Lower leg skin (tissue), 4 donors: Measurements from ENCODE around the gene BIN1. TPM values are rescaled to one million over a fixed set of nuclear protein-coding genes. Genes with fewer than 3 reads are reported as not detected.
A peak's percentile ranks its signal among the peaks of the same experiment; 100 is the strongest.

Experiments
- DNase-seq, 2 donors: peaks; one replicate each; pipeline ENCODE4 v3.0.0-alpha.2; 2019; ENCODE audit warnings: low spot score in 2 of 2
- H3K4me3 ChIP-seq: fragments of 200-600 bp; sonication (generic); 2 replicates; pipeline ENCODE4 v1.5.1; 2017; ENCODE audit warnings: mild to moderate bottlenecking, low read depth; ENCODE audit not compliant: poor library complexity, severe bottlenecking
- CTCF ChIP-seq, 3 donors: fragments of 450-650 bp; IDR thresholded peaks; one replicate each; pipeline ENCODE4 v1.5.1; 2016; ENCODE audit warnings: antibody characterized with exemption in 3 of 3, mild to moderate bottlenecking in 3 of 3, moderate library complexity in 2 of 3
- POLR2A ChIP-seq, 2 donors: fragments of 450-650 bp; IDR thresholded peaks; one replicate each; pipeline ENCODE4 v1.6.1; 2016 to 2017; ENCODE audit warnings: antibody characterized with exemption in 2 of 2, mild to moderate bottlenecking in 1 of 2, moderate library complexity in 1 of 2
- WGBS, 2 donors: methylation state at CpG; one replicate each; pipeline ENCODE4 v1.1.5; 2018; 5-methylcytosine and 5-hydroxymethylcytosine counted together
- intact Hi-C: fragments of 100-400 bp; cut with DNase I; formaldehyde crosslinking; loops from one replicate; pipeline ENCODE4 v1.15.0; 2023; ENCODE audit warnings: low total_unique reads
- total RNA-seq, 4 donors: library from RNA; depleted of rRNA; stranded (reverse); fragments of >200 nt; gene quantifications; one replicate each; pipeline ENCODE4 v1.1.0, GENCODE V29; 2016

Gene BIN1
- total RNA-seq, 4 donors from 2014 or later: 8.4 to 18.2 (median 9.8) TPM

- intact Hi-C loops: no loop called here
- H3K4me3 ChIP-seq: no peak overlapping the region
- DNase-seq: peak in 1 of 2 donors; percentile 84
- WGBS, 2 donors: 81 to 85% methylated on average over 24 to 29 of the region's 29 CpGs
- TF ChIP-seq CTCF (IDR thresholded peaks at IDR 0.05): no peak
- TF ChIP-seq POLR2A (IDR thresholded peaks at IDR 0.05): no peak
These were observed 55.6 kb downstream of the BIN1 start for GRCh38 chr2:127051116-127052056.

- DNase-seq: peak in 1 of 2 donors; percentile 81
- no peak overlapping the region for H3K4me3 ChIP-seq
- intact Hi-C loops: no loop called here
- 79 to 91% methylated on average over 14 of the region's 14 CpGs for WGBS, 2 donors
- TF ChIP-seq POLR2A (IDR thresholded peaks at IDR 0.05): no peak
- TF ChIP-seq CTCF (IDR thresholded peaks at IDR 0.05): no peak
These were observed 56.2 kb downstream of the BIN1 start for GRCh38 chr2:127050803-127051115.

GRCh38 chr2:127049927-127050802 is 56.8 kb downstream of the BIN1 start:
- intact Hi-C loops: no loop called here
- peak in 1 of 2 donors; percentile 90 for DNase-seq
- no peak for TF ChIP-seq POLR2A (IDR thresholded peaks at IDR 0.05)
- TF ChIP-seq CTCF (IDR thresholded peaks at IDR 0.05): peak in 1 of 3 donors; percentile 69
- WGBS, 2 donors: 31 to 39% methylated on average over 26 to 33 of the region's 33 CpGs
- no peak overlapping the region for H3K4me3 ChIP-seq

- H3K4me3 ChIP-seq: no peak overlapping the region
- DNase-seq: peak in 1 of 2 donors; percentile 73
- WGBS, 2 donors: 92 to 96% methylated on average over 12 to 13 of the region's 15 CpGs
- TF ChIP-seq POLR2A (IDR thresholded peaks at IDR 0.05) (no peak), CTCF (IDR thresholded peaks at IDR 0.05) (no peak)
- intact Hi-C loops: no loop called here
These were observed 57.7 kb downstream of the BIN1 start for GRCh38 chr2:127048969-127049897.

- 87 to 90% methylated on average over 4 to 6 of the region's 6 CpGs for WGBS, 2 donors
- H3K4me3 ChIP-seq: no peak overlapping the region
- no peak for TF ChIP-seq CTCF (IDR thresholded peaks at IDR 0.05)
- no peak for TF ChIP-seq POLR2A (IDR thresholded peaks at IDR 0.05)
- intact Hi-C loops: no loop called here
- DNase-seq: peak in 1 of 2 donors; percentile 82
These were observed 58.4 kb downstream of the BIN1 start for GRCh38 chr2:127048618-127048935.
